SJCRH30 (cell line): ENCODE results near the gene GINS2. TPM values are rescaled to one million over a fixed set of nuclear protein-coding genes. Genes with fewer than 3 reads are reported as not detected.

Experiments
- DNase-seq, 2 experiments: peaks; one replicate each; pipeline ENCODE4 v3.0.0-alpha.2; 2015 to 2020
- H3K27ac ChIP-seq: fragments of 250-450 bp; sonication (Bioruptor Pico); 2 replicates; pipeline ENCODE4 v1.5.1; 2020; ENCODE audit warnings: mild to moderate bottlenecking, moderate library complexity
- H3K27me3 ChIP-seq: fragments of 250-450 bp; sonication (Bioruptor Pico); 2 replicates; pipeline ENCODE4 v1.5.1; 2020; ENCODE audit warnings: mild to moderate bottlenecking, moderate library complexity
- H3K36me3 ChIP-seq: fragments of 250-450 bp; sonication (Bioruptor Pico); 2 replicates; pipeline ENCODE4 v1.5.1; 2020; ENCODE audit warnings: mild to moderate bottlenecking, moderate library complexity
- H3K4me1 ChIP-seq: fragments of 250-450 bp; sonication (Bioruptor Pico); 2 replicates; pipeline ENCODE4 v1.5.1; 2020; ENCODE audit warnings: mild to moderate bottlenecking, moderate library complexity
- H3K4me3 ChIP-seq: fragments of 250-450 bp; sonication (Bioruptor Pico); 2 replicates; pipeline ENCODE4 v1.5.1; 2020; ENCODE audit warnings: mild to moderate bottlenecking, moderate library complexity
- H3K9me3 ChIP-seq: fragments of 250-450 bp; sonication (Bioruptor Pico); replicated peaks from 2 replicates; pipeline ENCODE4 v1.5.1; 2020; ENCODE audit warnings: mild to moderate bottlenecking, moderate library complexity
- total RNA-seq: library from RNA; depleted of rRNA; stranded (reverse); fragments of >200 nt; shearing (Covaris generic); gene quantifications from 2 replicates; pipeline ENCODE4 v1.2.3, GENCODE V29; 2014

Gene GINS2
- total RNA-seq, 1 experiment from 2014 or later, result 51.2 TPM

DNA sequence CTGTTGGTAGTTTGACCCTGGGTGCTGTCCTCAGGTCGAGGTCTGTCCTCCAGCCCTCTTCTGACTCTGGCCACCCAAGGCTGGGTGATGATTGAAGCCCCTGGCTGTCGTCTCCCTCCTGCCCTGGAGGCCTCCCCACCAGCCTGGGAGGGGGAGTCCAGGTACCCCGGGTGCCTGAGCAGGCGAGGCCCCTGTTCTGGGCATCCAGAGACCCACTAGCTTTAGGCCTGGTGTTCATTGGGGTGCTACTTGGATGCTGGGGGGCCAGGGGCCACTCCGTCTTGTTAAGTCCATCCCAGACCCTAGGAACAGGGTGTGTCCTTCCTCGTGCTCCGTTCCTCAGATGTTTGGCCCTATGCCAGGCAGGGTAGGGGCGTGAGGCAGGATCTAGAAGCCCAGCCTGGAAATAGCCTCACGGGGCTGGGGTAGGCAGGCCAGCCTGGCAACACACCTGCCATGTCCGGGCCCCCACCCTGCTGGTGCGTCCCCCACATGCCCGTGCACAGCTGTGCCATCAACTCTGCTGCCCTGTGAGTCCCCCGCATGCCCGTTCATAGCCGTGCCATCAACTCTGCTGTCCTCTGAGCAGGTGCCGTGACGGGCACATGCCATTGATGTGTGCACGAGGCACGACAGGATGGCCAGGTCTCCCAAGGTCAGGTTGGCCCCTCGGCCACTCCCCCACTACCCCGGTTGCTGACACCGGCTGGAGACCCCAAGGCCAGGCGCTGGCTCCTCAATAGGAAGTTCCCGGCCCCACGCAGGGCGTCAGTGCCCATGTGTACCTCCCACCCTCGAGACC lies 36.9 kb downstream of the GINS2 start:
- Histone ChIP-seq H3K4me1 (peaks cover 24% of the 10 kb centered on the region), H3K27me3 (no peaks in the 10 kb centered on the region), H3K9me3 (no peaks in the 10 kb centered on the region), H3K27ac (peak overlapping the region; percentile 43), H3K4me3 (no peak overlapping the region), H3K36me3 (0 out of 2 replicates have a peak, but pooled peaks cover 2% of the 10 kb centered on the region)
- DNase-seq, result peak; percentile 41 to 47

DNA sequence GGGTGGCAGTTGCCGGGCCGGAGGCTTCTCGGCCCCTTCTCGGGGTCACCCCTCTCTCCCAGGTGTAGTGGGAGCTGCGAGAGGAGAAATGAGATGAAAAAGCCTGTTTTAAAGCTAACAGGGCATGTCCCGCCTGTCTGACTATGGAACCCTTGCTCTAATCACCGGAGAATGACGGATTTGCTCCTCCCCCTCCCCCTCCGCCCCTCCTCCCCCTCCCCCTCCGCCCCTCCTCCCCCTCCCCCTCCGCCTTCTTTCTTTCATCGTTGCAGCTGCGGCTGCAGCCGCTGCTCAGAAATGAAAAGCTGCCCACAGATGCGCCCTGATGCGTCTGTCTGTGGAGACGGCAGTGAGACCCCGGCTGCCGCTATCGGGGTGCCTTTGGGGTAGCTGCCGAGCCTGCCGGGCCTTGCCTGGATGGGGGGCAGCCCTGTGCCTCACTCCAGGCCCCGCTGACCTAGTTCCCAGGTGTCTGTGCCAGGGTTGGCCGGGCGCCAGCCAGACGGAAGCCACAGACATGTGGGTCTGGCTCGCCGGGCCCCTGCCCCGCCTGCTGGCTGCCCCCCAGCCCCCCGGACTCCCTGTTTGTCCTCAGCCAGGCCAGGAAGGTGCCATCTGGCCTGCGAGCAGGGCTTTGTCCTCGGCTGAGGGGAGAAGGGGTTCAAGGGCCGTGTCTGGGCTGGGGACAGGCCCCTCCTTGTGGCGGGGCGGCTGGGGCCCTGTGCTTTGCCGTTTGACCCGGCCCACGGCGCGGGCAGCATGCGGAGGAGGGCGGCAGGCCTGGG lies 37.7 kb downstream of the GINS2 start:
- H3K27ac ChIP-seq, result peak overlapping the region; percentile 43
- no peaks in the 10 kb centered on the region for H3K9me3 ChIP-seq
- no peak overlapping the region for H3K4me3 ChIP-seq
- no peaks in the 10 kb centered on the region for H3K27me3 ChIP-seq
- 0 out of 2 replicates have a peak, but pooled peaks cover 2% of the 10 kb centered on the region for H3K36me3 ChIP-seq
- H3K4me1 ChIP-seq, result peaks cover 24% of the 10 kb centered on the region
- peak; percentile 47 to 58 for DNase-seq

DNA sequence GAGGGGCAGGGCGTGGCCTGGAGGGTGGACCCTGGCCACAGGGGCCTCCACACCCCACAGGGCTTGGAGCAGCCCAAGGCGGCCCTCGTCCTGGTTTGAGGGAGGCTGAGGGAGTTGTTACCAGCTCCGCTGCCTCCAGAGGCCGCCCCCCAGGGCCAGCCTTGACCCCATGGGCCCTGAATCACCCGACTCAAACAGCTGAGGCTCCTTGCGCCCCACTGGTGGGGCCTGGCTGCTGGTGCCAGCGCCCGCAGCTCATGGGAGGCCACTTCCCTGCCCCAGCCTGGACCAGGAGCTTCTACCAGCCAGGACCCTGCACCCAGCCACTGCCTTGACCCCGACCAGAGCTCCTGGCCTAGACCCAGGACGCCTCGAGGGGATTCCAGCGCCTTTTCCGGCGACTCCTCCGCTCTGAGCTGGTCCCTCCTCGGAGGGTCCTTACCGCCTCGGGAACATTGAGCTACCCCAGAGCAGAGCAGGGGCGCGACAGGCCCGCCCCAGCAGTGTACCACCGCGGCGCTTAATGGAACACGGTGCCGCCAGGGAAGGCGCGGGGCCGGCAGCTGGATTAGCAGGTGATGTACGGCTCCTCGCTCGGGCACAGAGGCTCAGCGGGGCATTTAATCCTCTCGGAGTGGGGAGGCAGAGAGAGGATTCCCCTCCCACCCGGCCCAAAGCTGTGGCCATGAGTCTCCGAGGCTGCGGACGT lies 38.5 kb downstream of the GINS2 start:
- no peak overlapping the region for H3K4me3 ChIP-seq
- no peaks in the 10 kb centered on the region for H3K9me3 ChIP-seq
- H3K27ac ChIP-seq, result no peak overlapping the region
- peak; percentile 46 to 49 for DNase-seq
- H3K4me1 ChIP-seq, result peaks cover 24% of the 10 kb centered on the region
- H3K27me3 ChIP-seq, result no peaks in the 10 kb centered on the region
- 0 out of 2 replicates have a peak, but pooled peaks cover 2% of the 10 kb centered on the region for H3K36me3 ChIP-seq

DNA sequence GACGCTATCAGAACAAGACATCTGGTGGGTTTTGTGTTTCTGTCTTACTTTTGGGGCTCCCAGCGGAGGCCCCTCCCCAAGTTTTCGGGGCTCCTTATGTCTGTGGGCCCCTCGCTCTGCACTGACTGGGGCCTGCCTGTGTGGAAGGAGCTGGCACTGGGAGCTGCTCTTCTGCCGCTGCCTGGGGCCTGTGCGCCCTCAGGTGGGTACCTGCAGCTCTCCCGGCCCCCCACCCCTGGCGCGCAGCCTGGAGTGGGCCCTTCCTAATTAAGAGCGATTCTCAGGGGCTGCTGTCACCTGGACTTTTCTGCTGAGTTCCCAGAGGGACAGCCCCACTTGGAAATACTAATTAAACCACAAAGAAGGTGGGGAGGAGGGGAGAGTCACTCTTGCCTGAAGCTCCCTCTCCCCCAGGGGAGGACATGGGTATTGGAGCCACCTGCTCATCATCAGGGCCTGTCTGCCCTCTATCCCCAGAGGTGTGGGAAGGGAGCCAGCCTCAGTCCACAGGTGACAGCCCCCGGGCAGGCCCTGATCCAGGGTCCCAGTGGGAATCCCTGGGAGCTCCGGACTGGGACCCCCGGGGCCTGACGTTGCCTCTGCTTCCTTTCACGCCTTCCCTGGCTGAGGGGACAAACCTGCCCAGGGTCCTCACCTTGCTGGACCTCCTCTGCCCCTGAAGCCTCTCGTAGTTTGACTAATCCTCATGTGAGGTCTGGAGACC lies 39.2 kb downstream of the GINS2 start:
- no peaks in the 10 kb centered on the region for H3K27me3 ChIP-seq
- no peak overlapping the region for H3K4me3 ChIP-seq
- peaks cover 24% of the 10 kb centered on the region for H3K4me1 ChIP-seq
- H3K27ac ChIP-seq, result no peak overlapping the region
- no peaks in the 10 kb centered on the region for H3K9me3 ChIP-seq
- no peak for DNase-seq
- H3K36me3 ChIP-seq, result no peaks in the 10 kb centered on the region

DNA sequence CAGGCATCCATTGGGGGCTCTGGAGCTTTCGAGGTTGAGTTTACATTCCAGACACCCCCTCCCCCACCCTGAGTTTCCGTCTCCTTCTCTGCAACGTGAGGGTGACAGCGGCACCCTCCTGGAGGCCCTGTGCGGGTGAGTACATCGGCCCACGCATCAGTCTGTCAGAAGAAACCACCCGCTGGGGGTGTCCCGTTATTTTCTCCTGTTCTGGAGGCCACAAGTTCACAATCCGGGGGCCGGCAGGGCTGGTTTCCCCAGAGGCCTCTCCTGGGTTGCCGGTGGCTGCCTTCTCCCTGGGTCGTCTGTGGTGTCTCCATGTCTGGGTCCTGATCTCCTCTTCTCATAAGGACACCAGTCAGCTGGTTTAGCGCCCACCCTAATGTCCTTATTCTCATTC lies 39.9 kb downstream of the GINS2 start:
- peaks cover 26% of the 10 kb centered on the region for H3K4me1 ChIP-seq
- DNase-seq, result no peak
- H3K4me3 ChIP-seq, result no peak overlapping the region
- no peaks in the 10 kb centered on the region for H3K36me3 ChIP-seq
- H3K9me3 ChIP-seq, result no peaks in the 10 kb centered on the region
- no peaks in the 10 kb centered on the region for H3K27me3 ChIP-seq
- H3K27ac ChIP-seq, result no peak overlapping the region

DNA sequence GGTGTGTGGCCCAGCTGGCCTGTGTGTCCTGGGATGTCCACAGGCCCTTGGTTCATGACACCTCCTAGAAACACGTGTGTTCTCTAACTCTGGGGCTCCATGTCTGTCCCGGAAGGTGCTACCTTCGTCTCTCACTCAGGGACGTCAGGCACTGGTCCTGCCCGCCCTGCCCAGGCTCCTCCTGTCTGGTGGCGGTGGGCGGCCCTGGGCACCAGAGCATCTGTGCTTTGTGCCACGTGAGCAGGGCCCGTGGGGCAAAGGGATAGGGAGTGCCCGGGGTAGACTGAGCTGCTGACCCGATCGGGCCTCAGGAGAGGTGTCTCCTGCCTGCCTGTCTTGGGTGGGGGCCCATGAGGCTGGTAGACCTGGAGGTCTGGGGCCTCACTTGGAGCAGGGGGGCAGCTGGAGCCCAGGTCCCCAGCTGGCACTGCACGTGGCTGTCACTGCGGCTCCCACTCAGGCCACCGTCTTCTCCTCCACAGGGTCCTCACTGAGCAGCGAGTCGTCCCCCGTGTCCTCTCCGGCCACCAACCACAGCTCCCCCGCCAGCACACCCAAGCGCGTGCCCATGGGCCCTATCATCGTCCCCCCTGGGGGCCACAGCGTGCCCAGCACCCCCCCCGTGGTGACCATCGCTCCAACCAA lies 40.6 kb downstream of the GINS2 start:
- Histone ChIP-seq H3K27me3 (no peaks in the 10 kb centered on the region), H3K9me3 (no peaks in the 10 kb centered on the region), H3K4me1 (peaks cover 32% of the 10 kb centered on the region), H3K27ac (no peak overlapping the region), H3K4me3 (no peak overlapping the region), H3K36me3 (no peaks in the 10 kb centered on the region)
- no peak for DNase-seq

DNA sequence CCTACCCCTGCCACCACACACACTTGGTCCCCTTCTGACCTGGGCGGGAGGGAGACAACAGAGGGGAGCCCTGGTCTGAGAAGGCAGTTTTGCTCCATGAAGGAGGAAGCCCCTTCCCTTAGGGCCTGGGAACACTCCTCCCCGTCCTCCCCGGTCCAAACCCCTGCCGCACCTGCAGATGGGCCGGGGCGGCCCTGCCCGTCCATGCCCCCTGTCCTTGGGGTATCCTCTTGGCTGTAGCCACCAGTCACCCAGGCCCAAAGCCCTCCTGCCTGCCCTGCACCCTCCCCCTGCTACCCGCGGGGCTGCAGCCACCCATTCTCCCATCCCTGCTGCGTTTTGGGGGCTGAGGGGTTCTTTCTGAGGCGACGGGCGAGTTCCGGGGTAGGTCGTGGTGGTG lies 41.8 kb downstream of the GINS2 start:
- H3K36me3 ChIP-seq, result no peaks in the 10 kb centered on the region
- no peak for DNase-seq
- no peak overlapping the region for H3K4me3 ChIP-seq
- peaks cover 33% of the 10 kb centered on the region for H3K4me1 ChIP-seq
- no peaks in the 10 kb centered on the region for H3K9me3 ChIP-seq
- no peaks in the 10 kb centered on the region for H3K27me3 ChIP-seq
- no peak overlapping the region for H3K27ac ChIP-seq

DNA sequence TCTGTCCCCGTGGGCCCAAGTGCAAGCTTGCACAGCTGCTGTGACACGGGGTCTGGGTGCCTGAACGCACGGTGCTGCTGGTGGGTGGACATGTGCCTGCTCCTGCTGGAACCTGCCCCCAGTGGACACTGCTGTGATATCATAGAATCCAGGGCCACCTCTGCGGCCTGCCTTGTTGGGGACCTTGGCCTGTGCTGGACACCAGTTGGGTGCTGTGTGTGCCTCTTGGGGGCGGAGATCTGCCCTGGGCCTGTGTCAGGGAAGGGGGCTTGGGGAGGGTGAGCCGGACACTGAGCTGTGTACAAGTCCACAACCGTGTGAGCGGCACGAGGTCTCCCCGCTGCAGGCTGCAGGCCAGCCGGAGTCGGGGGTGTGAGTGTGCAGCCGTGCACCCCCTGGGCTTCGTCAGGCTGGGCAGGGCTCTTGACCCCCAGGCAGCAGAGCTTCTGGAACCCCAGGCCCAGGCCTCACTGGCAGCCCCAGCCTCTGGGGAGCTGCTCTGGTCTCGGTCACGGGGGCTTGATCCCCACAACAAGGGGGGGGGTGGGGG lies 42.3 kb downstream of the GINS2 start:
- H3K27ac ChIP-seq, result no peak overlapping the region
- no peak overlapping the region for H3K4me3 ChIP-seq
- H3K4me1 ChIP-seq, result peaks cover 28% of the 10 kb centered on the region
- no peaks in the 10 kb centered on the region for H3K9me3 ChIP-seq
- DNase-seq, result no peak
- H3K36me3 ChIP-seq, result no peaks in the 10 kb centered on the region
- H3K27me3 ChIP-seq, result no peaks in the 10 kb centered on the region

DNA sequence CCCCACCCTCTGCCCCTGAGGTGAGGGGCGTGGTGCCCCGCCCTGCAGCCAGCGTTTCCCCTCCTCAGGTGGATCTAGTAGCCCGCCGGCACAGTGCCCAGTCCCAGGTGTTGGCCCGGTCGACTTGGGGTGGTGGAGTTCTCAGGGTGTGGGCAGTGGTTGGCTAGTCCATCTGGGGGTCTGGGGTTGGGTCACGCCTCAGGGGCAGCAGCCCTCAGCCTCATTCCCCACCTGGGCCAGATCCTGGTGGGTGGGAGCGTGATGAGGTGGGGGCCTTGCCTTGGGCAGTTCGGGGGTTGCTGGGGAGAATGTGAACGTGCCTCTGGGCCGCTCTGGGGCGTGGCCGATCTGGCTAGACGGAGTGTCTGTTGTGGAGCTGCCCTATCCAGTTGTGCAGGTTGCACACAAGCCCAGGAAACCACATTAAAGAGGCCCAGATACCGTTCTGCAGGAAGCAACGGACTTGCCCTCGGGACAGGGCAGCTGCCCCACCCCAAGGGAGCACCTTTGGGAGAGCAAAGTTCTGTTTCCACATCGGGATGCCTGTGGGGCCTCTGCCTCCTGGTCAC lies 43.6 kb downstream of the GINS2 start:
- H3K9me3 ChIP-seq, result no peaks in the 10 kb centered on the region
- H3K27ac ChIP-seq, result no peak overlapping the region
- no peaks in the 10 kb centered on the region for H3K27me3 ChIP-seq
- DNase-seq, result no peak
- no peak overlapping the region for H3K4me3 ChIP-seq
- peaks cover 19% of the 10 kb centered on the region for H3K4me1 ChIP-seq
- no peaks in the 10 kb centered on the region for H3K36me3 ChIP-seq

DNA sequence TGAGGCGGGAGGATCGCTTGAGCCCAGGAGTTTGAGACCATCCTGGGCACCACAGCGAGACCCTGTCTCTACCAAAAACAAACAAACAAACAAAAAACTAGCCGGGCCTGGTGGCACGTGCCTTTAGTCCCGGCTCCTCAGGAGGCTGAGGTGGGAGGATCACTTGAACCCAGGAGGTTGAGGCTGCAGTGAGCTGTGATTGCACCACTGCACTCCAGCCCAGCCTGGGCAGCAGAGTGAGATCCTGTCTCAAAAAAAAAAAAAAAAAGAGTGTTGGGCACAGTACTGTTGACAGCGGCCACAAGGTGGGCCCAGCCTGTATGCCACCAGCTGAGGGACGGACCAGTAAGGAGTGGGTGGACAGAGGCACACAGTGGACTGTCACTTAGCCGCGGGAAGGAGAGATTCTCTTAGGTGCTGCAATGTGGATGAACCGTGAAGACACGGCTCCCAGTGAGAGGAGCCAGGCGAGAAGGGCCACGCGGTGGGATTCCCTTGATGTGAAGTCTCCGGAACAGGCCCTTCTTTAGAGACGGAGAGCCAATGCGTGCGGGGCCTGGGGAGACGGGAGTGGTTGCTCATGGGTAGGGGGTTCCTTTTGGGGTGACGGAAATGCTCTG lies 44.6 kb downstream of the GINS2 start:
- Histone ChIP-seq H3K27ac (no peak overlapping the region), H3K27me3 (no peaks in the 10 kb centered on the region), H3K4me3 (no peak overlapping the region), H3K9me3 (no peaks in the 10 kb centered on the region), H3K4me1 (peaks cover 17% of the 10 kb centered on the region), H3K36me3 (no peaks in the 10 kb centered on the region)
- no peak for DNase-seq

DNA sequence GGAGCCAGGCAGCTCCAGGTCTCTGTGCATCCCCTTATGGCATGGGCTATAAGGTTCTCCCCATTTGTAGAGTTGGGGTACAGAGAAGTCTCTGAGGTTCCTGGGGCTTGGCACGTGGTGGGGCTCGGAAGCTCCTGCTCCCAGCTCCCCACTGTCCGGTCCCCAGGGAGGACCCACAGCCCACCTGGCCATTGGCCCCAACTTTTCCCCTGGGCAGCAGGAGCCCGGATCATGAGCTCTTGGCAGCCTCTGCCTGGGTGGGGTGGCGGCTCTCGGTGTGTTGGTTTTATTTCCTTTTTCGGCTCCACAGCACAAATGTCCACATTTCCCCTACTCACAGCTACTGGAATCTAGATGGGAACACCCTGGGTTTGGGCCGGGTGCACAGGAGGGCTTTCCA lies 45.1 kb downstream of the GINS2 start:
- Histone ChIP-seq H3K36me3 (no peaks in the 10 kb centered on the region), H3K27ac (peak overlapping the region; percentile 46), H3K4me1 (peaks cover 17% of the 10 kb centered on the region), H3K27me3 (no peaks in the 10 kb centered on the region), H3K9me3 (no peaks in the 10 kb centered on the region), H3K4me3 (no peak overlapping the region)
- DNase-seq, result no peak

DNA sequence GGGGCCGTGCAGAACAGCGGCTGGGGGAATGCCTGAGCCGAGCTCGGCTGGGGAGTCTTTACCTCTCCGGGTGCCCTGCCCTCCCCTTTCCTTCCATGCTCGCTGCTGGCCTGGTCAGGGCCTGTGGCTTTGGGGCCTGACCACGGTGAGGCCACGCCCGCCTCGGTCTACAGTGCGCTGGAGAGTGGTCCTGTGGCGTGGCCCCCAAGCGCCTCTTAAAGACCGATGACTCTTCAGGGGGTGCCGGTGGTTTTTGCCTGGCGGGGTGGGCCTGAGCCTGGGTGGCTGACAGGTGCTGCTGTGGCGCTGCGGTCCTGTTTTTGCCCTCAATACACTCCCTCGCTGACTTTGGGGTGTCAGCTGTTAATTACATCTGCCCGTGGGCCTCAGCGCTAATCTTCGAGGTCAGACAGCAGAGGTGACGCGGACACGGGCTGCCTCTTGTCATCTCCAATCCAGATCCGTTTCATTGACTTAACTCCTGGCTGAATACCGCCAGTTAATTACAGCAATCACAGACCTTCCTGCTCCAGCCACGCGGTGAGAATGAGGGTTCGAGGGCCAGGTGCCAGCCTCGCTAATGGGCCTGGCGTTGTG lies 45.9 kb downstream of the GINS2 start:
- Histone ChIP-seq H3K27me3 (no peaks in the 10 kb centered on the region), H3K4me1 (peaks cover 17% of the 10 kb centered on the region), H3K4me3 (no peak overlapping the region), H3K27ac (peak overlapping the region; percentile 46), H3K9me3 (no peaks in the 10 kb centered on the region), H3K36me3 (no peaks in the 10 kb centered on the region)
- peak; percentile 85 for DNase-seq

DNA sequence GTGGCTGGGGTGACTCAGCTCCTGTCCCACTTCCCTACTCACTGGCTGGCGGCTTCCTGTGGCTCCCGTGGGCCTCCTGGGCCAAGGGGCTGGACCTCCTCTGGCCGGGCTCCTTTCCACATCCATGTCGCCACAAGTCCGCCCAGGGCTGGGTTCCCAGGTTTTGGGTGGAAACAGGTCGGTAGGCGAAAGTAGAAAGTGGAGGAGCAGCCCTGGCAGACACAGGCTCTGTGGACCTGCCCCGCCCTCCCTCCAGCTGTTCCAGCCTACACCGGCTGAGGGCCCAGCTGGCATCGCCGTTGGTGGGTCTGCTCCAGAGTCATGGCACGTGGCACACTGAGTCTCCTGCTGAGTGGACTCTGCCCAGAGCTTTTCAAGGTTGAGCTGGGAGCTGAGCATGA lies 47.0 kb downstream of the GINS2 start:
- no peak for DNase-seq
- H3K36me3 ChIP-seq, result no peaks in the 10 kb centered on the region
- H3K4me1 ChIP-seq, result peaks cover 17% of the 10 kb centered on the region
- H3K27ac ChIP-seq, result no peak overlapping the region
- H3K27me3 ChIP-seq, result no peaks in the 10 kb centered on the region
- no peak overlapping the region for H3K4me3 ChIP-seq
- no peaks in the 10 kb centered on the region for H3K9me3 ChIP-seq
